ENCODE results near the gene BIN2. TPM values are rescaled to one million over a fixed set of nuclear protein-coding genes. Genes with fewer than 3 reads are reported as not detected.

Gene BIN2
- total RNA-seq, 1 donor from 2014 or later = not detected

DNA sequence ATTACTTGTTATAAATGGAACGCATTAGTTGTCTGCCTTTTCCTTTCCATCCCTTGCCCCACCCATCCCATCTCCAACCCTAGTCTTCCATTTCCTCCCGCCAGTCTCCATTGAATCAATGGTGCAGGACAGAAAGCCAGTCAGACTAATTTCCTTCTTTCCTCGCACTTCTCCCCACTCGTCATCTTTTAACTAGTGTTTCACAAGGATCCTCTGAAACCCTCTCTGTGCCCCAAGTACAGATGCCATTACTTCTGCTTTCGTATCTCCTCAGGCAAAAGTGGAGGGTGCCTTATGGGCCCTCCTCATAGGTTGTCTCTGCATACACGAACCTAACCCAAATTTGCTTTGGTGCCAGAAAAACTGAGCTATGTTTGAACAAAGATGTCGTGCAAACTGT, 81.1 kb downstream of the BIN2 start:
- no peak overlapping the region for H3K4me3 Mint-ChIP-seq (ENCODE audit: unreplicated experiment)
- H3K27ac Mint-ChIP-seq (ENCODE audit: unreplicated experiment) = no peak overlapping the region
- TF ChIP-seq, protein P1, sequence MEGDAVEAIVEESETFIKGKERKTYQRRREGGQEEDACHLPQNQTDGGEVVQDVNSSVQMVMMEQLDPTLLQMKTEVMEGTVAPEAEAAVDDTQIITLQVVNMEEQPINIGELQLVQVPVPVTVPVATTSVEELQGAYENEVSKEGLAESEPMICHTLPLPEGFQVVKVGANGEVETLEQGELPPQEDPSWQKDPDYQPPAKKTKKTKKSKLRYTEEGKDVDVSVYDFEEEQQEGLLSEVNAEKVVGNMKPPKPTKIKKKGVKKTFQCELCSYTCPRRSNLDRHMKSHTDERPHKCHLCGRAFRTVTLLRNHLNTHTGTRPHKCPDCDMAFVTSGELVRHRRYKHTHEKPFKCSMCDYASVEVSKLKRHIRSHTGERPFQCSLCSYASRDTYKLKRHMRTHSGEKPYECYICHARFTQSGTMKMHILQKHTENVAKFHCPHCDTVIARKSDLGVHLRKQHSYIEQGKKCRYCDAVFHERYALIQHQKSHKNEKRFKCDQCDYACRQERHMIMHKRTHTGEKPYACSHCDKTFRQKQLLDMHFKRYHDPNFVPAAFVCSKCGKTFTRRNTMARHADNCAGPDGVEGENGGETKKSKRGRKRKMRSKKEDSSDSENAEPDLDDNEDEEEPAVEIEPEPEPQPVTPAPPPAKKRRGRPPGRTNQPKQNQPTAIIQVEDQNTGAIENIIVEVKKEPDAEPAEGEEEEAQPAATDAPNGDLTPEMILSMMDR (IDR thresholded peaks at IDR 0.05; ENCODE audit: partially characterized antibody, unreplicated experiment) = no peak
- peaks cover 2% of the 10 kb centered on the region for H3K27me3 Mint-ChIP-seq (ENCODE audit: unreplicated experiment)
- H3K4me1 Mint-ChIP-seq (ENCODE audit: low read depth, unreplicated experiment) = peaks cover 18% of the 10 kb centered on the region
- no peaks in the 10 kb centered on the region for H3K36me3 Mint-ChIP-seq (ENCODE audit: unreplicated experiment)
- DNase-seq = no peak
- peaks cover 12% of the 10 kb centered on the region for H3K9me3 Mint-ChIP-seq (ENCODE audit: unreplicated experiment)

DNA sequence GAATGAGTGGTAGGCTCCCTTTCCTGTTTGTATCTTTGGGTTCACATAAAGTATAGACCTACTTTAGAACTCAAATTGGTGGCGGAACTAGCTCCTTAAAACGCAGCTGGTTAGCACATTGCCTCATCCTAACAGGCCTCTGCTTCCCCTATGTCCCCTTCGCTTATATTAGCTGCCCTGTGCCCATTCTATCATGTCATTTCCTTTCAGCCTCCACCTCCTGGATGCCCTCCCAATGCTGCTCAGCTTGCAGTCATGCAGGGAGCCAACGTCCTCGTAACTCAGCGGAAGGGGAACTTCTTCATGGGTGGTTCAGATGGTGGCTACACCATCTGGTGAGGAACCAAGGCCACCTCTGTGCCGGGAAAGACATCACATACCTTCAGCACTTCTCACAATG, 81.9 kb downstream of the BIN2 start:
- H3K27ac Mint-ChIP-seq (ENCODE audit: unreplicated experiment) = no peak overlapping the region
- TF ChIP-seq, protein P1 (IDR thresholded peaks at IDR 0.05; ENCODE audit: partially characterized antibody, unreplicated experiment) = no peak
- peaks cover 11% of the 10 kb centered on the region for H3K4me1 Mint-ChIP-seq (ENCODE audit: low read depth, unreplicated experiment)
- peaks cover 11% of the 10 kb centered on the region for H3K9me3 Mint-ChIP-seq (ENCODE audit: unreplicated experiment)
- H3K27me3 Mint-ChIP-seq (ENCODE audit: unreplicated experiment) = peaks cover 2% of the 10 kb centered on the region
- H3K4me3 Mint-ChIP-seq (ENCODE audit: unreplicated experiment) = no peak overlapping the region
- no peaks in the 10 kb centered on the region for H3K36me3 Mint-ChIP-seq (ENCODE audit: unreplicated experiment)
- no peak for DNase-seq

DNA sequence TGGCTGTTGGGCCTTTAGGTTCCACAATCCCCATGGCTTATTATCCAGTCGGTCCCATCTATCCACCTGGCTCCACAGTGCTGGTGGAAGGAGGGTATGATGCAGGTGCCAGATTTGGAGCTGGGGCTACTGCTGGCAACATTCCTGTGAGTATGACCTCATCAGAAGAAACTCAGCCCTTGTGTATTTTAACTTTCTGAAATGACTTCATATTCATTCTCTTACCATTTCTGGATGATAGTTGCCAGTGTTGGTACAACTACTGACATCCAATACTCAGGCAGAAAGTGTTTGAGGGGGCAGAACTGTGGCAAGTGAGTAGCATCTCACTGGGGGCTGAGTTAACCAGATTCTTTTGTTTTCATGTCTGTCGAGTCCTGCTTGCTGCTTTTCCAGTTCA, 83.0 kb downstream of the BIN2 start:
- no peak for DNase-seq
- no peaks in the 10 kb centered on the region for H3K36me3 Mint-ChIP-seq (ENCODE audit: unreplicated experiment)
- H3K4me1 Mint-ChIP-seq (ENCODE audit: low read depth, unreplicated experiment) = peaks cover 3% of the 10 kb centered on the region
- H3K27me3 Mint-ChIP-seq (ENCODE audit: unreplicated experiment) = peaks cover 2% of the 10 kb centered on the region
- H3K9me3 Mint-ChIP-seq (ENCODE audit: unreplicated experiment) = peaks cover 11% of the 10 kb centered on the region
- no peak overlapping the region for H3K4me3 Mint-ChIP-seq (ENCODE audit: unreplicated experiment)
- TF ChIP-seq, protein P1 (IDR thresholded peaks at IDR 0.05; ENCODE audit: partially characterized antibody, unreplicated experiment) = no peak
- no peak overlapping the region for H3K27ac Mint-ChIP-seq (ENCODE audit: unreplicated experiment)

DNA sequence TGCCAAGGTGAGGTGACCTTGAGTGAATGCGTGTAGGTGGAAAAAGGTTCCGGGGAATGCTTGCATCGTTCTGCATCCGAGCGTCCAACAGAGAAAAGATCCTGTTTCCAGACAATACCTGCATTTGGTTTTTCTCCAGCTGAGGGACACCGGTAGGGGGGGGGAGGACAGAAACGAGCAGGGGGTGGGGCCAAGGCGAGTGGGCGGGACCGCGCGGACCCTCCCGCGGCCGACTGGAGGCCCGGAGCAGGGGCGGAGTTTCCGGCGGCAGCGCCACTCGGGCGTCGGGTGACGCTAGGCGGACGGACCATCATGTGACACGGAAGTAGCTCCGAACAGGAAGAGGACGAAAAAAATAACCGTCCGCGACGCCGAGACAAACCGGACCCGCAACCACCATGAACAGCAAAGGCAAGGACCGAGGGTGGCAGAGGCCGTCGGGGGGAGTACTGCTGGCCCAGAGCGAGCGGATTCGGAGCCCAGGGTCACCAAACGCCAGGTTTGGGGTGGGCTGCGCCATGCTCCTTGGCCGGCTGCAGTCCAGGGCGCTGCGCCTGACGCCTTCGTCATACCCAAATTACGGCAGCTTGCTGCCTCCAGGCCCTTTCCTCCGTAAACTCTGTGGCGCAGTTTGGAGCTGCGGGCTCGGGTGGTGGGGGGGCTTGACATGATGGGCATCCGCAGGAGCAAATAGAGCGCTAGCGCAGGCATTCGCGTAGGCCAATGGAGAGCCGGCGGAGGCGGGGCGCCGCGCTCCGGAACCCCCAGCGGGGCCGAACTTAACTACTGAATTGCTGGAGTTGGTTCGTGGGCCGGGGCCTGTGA, 85.3 kb downstream of the BIN2 start, which contains the start of gene DAZAP2:
TSS of gene DAZAP2 (plus strand) at position 317 of the 825 bp plus-strand sequence. CDS start at position 399, 82 bp downstream.
- DNase-seq = peak; percentile 97
- peak within 1 kb of the TSS; percentile 98 for H3K27ac Mint-ChIP-seq (ENCODE audit: unreplicated experiment)
- peaks cover 2% of the 10 kb centered on the region for H3K27me3 Mint-ChIP-seq (ENCODE audit: unreplicated experiment)
- H3K4me1 Mint-ChIP-seq (ENCODE audit: low read depth, unreplicated experiment) = peaks cover 3% of the 10 kb centered on the region
- no peaks in the 10 kb centered on the region for H3K36me3 Mint-ChIP-seq (ENCODE audit: unreplicated experiment)
- peak within 1 kb of the TSS; percentile 96 for H3K4me3 Mint-ChIP-seq (ENCODE audit: unreplicated experiment)
- H3K9me3 Mint-ChIP-seq (ENCODE audit: unreplicated experiment) = peaks cover 11% of the 10 kb centered on the region
- TF ChIP-seq, protein P1 (IDR thresholded peaks at IDR 0.05; ENCODE audit: partially characterized antibody, unreplicated experiment) = peak; percentile 17

DNA sequence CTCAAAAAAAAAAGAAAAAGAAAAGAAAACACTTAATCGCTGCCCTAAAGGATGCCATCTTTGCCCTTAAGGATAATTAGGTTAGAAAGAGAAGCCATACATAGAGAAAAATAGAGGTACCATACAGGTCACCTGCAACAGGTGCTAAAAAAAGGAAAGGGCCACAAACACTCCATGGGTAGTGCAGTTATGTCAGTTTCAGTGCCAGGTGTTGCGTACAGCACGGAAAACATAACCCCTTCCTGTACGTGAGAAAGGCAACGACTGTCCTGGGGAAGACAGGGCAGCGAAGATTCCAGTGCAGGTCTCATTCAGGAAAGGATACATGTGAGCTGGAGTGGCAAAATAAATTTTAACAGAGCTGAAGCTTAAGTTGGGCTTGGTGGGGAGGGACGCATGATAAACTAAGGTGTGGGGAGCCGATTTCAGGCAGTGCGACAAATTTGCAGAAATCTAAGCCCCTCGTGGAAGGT, 85.9 kb downstream of the BIN2 start:
- H3K9me3 Mint-ChIP-seq (ENCODE audit: unreplicated experiment) = peaks cover 11% of the 10 kb centered on the region
- TF ChIP-seq, protein P1 (IDR thresholded peaks at IDR 0.05; ENCODE audit: partially characterized antibody, unreplicated experiment) = no peak
- no peaks in the 10 kb centered on the region for H3K36me3 Mint-ChIP-seq (ENCODE audit: unreplicated experiment)
- H3K4me1 Mint-ChIP-seq (ENCODE audit: low read depth, unreplicated experiment) = peaks cover 3% of the 10 kb centered on the region
- peak overlapping the region; percentile 98 for H3K27ac Mint-ChIP-seq (ENCODE audit: unreplicated experiment)
- peaks cover 2% of the 10 kb centered on the region for H3K27me3 Mint-ChIP-seq (ENCODE audit: unreplicated experiment)
- peak overlapping the region; percentile 96 for H3K4me3 Mint-ChIP-seq (ENCODE audit: unreplicated experiment)
- DNase-seq = no peak
